NOMO-1 treated with DMSO at 0.1 percent for 48 hours (cell line): ENCODE results near the gene CD99.
"Not testable (repeated sequence)": the region's sequence is repeated elsewhere in the genome, so short reads cannot be mapped to it uniquely, and the experiment has no call there.

ENCODE experiments used
- DNase-seq: peaks from one replicate; lab custom pipeline; 2025; ENCODE audit not compliant: unreplicated experiment; lab: John Stamatoyannopoulos, UW

CD99 gene

GRCh38 chrX:2675657-2676200 lies 15.4 kb upstream of the CD99 start:
- DNase-seq = not testable (repeated sequence)

DNA sequence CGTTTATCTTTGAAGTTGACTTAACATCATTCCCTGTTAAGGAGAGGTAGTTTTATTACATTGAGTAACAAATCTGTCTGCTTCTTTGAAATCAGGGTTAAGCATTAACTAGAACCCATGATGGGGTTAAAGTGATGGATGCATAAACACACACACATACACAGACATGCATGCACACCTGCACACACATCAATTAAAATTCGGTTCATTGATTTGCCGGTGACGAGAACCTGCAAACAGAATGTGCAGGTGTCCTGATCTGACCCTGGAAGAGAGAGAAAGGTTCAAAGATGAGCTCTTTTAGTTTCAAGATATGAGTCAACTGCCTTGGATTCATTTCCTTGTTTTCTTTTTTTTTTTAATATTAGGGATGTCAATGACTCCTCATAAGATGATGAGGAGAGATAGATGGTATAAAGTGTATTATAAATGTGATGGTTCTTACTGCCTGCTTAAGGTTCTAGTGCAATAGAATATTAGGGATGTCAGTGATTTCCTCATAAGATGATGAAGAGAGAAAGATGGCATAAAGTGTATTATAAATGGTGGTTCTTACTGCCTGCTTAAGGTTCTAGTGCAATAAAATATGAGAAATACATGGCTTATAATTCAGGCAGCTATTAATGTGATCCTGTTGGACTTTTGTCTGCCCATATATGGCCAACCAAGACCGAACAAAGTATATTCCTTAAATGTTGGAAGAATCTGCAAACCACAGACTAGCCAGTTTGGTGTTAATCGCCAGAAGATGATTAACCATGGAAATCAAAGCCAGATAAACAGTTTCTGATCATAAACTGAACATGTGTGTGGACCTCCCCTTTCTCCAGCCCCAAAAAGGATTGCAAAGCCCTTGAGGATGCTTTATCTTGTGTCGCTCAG lies 14.1 kb upstream of the CD99 start:
- DNase-seq = no peak

DNA sequence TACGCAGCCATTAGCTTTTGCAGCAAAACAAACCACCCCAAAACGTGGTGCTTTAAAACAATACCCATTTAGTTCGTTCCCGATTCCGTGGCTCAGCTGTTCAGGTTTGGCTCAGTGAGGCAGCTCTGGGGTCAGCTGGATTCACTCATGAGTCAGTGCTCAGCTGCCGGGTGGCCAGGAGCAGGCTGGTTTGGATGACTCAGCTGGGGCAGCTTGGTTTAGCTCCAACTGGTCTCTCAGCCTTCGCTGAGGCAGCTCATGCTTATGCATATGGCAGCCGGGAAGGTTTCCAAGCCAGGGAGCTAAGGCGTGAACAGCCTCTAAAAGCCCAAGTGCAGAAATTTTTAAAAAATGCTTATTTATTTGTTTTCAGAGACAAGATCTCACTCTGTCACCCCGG lies 13.3 kb upstream of the CD99 start:
- no peak for DNase-seq

GRCh38 chrX:2678583-2678982 lies 12.5 kb upstream of the CD99 start:
- DNase-seq = no peak

DNA sequence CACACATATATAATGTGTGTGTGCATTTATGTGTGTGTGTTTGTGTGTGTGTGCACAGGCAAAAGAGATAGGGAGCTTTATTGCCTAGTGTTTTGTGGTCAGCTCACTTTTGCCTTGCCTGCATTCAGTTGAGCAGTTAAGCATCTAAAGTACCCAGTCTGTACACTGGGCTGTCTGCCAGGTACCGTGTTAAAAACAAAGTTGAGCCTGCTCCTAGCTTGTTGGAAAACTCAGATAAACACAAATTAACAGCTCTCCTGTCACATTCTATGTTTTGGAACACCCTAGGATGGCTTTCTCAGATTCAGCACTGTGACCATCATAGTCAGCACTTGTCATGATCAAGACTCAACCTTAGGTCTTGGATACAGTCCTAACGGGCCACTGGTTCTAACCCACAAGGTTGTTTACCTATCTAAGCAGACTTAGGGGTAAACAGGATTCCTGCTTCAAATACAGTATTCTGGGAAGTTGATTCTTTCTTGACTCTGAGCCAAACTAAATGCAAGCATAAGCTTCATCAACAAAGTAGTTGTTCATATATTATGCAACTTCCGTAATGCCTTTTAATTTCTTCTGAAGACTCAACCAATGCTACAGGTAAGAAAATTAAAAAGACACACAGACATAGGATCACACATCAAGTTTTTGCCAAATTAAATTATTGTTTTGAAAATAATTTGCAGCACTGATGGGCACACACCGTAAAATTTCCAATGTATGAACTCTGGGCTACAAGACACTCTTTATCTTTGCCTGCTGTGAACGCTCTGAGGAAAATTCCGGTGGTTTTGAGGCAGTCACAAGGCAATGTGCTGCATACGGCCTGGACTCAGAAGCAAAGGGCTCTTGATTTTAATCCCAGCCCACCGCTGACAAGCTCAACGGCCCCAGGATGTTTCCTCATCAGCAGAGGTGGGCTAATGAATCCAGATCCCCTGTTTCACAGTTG lies 11.3 kb upstream of the CD99 start:
- no peak for DNase-seq

GRCh38 chrX:2680486-2681348 lies 10.4 kb upstream of the CD99 start:
- no peak for DNase-seq

DNA sequence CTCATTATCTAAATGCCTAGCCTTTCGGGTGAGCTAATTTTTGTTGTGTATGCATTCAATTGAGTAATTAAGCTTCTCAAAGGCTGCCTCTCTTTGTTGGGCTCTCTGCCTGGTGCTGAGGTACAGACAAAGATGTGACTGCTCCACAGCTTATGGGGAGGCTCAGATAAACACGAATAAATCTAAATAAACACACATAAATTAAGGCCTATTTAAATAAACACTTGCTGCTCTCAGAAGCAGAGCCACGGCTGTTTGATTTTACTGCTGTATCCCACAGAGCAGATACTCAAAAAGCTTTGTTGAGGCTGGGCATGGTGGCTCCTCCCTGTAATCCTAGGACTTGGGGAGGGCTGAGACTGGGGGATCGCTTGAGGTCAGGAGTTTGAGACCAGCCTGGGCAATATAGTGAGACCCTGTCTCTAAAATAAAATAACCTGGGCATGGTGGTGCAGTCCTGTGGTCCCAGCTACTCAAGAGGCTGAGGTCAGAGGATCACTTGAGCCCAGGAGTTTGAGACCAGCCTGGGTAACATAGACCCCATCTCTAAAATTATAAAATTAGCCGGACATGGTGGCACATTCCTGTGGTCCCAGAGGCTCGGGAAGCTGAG lies 8.4 kb upstream of the CD99 start:
- DNase-seq = no peak

DNA sequence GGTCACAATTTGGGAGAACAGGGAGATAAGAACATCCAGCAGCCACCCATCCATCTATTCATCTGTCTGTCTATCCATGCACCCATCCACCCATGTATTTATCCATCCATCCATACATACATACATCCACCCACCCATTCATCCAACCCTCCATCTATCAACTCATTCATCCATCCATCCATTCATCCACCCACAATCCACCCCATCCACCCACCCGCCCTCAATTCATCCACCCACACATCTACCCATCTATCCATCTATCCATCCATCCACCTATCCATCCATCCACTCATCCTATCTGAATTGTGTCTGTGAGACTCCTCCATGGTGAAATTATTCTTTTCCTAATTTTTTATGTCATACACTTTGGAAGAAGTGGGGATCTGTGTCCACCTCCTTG lies 6.8 kb upstream of the CD99 start:
- DNase-seq = no peak

GRCh38 chrX:2685886-2686285 lies 5.2 kb upstream of the CD99 start:
- DNase-seq = no peak

- no peak for DNase-seq
These were observed 1.1 kb upstream of the CD99 start for GRCh38 chrX:2689773-2690666.

- DNase-seq = no peak
These were observed 587 bp downstream of the CD99 start for GRCh38 chrX:2691543-2692220.

DNA sequence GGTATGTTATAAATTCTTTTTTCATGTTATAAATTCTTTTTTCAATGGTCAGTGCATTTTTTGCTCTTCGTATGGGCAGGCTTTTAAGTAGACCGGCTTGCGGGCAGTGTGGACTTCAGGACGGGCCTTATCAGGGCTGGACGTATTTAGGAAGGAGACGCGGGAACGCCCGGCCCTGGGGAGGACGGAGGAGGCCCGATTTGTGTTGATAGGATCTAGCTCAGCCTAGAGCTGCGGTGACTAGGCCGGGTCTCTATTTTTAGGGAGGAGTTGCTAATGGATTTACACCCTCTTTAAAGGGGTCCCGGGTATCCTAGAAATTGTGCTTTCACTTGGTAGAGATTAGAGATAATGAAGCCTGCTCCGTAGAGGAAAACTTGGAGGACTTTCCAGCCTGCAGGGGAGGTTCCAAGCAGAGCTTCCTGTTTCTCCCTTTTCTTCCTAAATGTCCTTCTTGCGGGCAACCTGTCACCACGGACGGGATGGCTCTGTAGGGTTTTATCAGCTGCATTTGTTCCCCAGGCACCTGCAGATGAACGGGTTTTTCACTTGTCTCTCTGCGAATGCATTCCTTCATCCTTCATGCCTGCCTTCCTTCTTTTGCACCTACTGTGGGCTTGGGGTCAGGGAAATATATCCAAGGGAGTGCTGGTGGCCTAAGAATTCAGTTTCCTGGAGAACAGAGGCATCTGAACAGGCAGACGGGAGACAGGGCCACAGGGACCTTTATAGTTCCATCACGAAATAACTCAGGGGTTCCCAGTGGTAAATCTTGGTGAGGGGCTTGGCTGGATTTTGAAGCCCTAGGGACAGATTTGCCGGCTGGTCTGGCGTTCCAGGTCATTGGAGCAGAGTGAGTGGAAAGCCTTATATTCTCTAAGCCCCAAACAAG lies 1.4 kb downstream of the CD99 start:
- DNase-seq = no peak

GRCh38 chrX:2693113-2694002 lies 2.3 kb downstream of the CD99 start:
- DNase-seq = no peak

DNA sequence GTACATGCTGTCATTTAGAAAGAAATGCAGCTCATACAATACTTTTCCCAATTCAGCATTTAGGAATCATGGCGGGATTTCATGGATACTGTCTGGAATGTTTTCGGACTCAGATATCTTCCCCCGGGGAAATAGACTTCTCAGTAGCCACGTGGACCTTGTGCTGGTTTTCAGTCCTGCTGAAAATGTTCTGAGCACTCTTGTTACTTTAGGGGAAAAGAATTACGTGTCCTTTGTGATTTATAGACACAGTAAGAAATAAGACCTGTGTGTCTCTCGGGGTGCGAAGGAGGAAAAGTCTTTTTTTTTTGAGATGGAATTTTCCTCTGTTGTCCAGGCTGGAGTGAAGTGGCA lies 3.8 kb downstream of the CD99 start:
- no peak for DNase-seq

DNA sequence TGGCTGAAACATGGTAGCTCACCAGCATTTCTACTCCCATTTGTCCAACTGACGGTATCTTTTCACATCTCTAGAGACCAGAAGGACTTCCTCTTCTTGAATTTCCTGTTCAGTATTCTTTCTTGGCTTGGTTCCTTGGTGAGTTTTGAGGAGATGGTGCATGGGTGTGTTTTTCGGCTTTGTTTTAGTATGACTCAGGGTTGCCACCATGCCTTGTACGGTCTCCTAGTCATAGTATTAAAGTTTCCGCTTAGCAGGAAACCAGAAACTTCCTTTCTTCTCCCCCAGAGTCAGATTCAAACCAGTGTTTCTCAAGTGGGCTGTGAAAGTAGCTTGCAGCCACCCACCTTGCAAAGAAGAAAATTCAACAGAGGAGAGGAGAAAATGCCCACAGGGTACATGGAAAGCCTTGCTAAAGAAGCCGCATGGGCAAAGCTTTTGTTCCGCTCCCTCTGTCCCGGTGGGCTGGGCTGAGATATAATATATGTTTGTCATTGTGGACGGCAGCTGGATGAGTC lies 5.7 kb downstream of the CD99 start:
- no peak for DNase-seq

GRCh38 chrX:2697306-2697705 lies 6.2 kb downstream of the CD99 start:
- no peak for DNase-seq
